Measurements from ENCODE around the gene DNAH7.

DNA sequence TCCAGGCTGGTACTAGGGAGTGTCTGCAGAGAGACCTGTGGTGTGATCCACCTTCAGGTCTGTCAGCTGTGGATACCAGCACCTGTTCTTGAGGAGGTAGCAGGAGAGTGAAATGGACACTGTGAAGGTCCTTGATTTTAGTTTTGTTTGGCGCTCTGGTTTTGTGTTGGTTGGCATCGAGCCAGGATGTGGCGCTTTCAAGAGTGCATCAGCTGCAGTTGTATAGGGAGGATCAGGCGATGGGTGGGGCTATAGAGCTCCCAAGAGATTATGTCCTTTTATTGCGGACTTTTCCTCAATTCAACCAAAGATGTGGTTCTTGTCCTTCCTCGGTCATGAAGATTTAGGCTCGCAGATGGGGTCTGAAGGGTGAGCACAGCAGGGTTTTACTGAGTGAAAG lies 374.1 kb downstream of the DNAH7 start:
- TF ChIP-seq POLR2A (IDR thresholded peaks at IDR 0.05; ENCODE audit: control extremely low read depth in 1 of 2, low read depth in 2 of 2, low read length in 2 of 2): no peak
- TF ChIP-seq CTCF (IDR thresholded peaks at IDR 0.05; ENCODE audit: control extremely low read depth in 1 of 3, insufficient read depth in 1 of 3, low read depth in 1 of 3, low read length in 3 of 3): no peak
- TF ChIP-seq ATF2 (IDR thresholded peaks at IDR 0.05; ENCODE audit: low read length): no peak
- no peak for TF ChIP-seq RFX5 (IDR thresholded peaks at IDR 0.05; ENCODE audit: borderline replicate concordance, low read depth, low read length)
- TF ChIP-seq EZH2 (IDR thresholded peaks at IDR 0.05; ENCODE audit: low read depth, low read length, severe bottlenecking): no peak
- no peak for TF ChIP-seq USF2 (IDR thresholded peaks at IDR 0.05; ENCODE audit: low read length)
- no peak for TF ChIP-seq CEBPB (IDR thresholded peaks at IDR 0.05; ENCODE audit: low read depth, low read length)
- no peak for TF ChIP-seq SUZ12 (IDR thresholded peaks at IDR 0.05; ENCODE audit: low read length)
- TF ChIP-seq FOSL1 (IDR thresholded peaks at IDR 0.05; ENCODE audit: insufficient read depth, low read depth, low read length): no peak
- TF ChIP-seq ZNF274 (IDR thresholded peaks at IDR 0.05; ENCODE audit: borderline replicate concordance, extremely low read depth, low read length): no peak
- TF ChIP-seq MAX (IDR thresholded peaks at IDR 0.05): no peak
- no peak for TF ChIP-seq TAF7 (optimal IDR thresholded peaks at IDR 0.05; ENCODE audit: borderline replicate concordance, low read depth, low read length)
- TF ChIP-seq RAD21 (IDR thresholded peaks at IDR 0.05 in 1 of 2, conservative IDR thresholded peaks at IDR 0.05 in 1 of 2; ENCODE audit: low read depth in 2 of 2, low read length in 2 of 2): no peak
